ENCODE measurements around the gene ITGAV.

The ITGAV gene

GRCh38 chr2:186725783-186726182, 135.9 kb downstream of the ITGAV start:
- no peak for DNase-seq

GRCh38 chr2:186726938-186727337, 137.1 kb downstream of the ITGAV start:
- DNase-seq = no peak

- no peak for DNase-seq
These were observed 138.8 kb downstream of the ITGAV start for GRCh38 chr2:186728631-186729030.
